Measurements from ENCODE around the gene PHF23. TPM values are rescaled to one million over a fixed set of nuclear protein-coding genes. Genes with fewer than 3 reads are reported as not detected.

Gene PHF23
- total RNA-seq, 3 donors from 2014 or later: 22.1 to 40.4 (median 37.7) TPM

GRCh38 chr17:7282752-7283321, 43.6 kb upstream of the PHF23 start:
- H3K27me3 ChIP-seq: no peaks in the 10 kb centered on the region
- peak overlapping the region in 2 of 3 donors; percentile 42 to 67 for H3K4me3 ChIP-seq
- peaks cover 5 to 11% of the 10 kb centered on the region in 2 donors for H3K4me1 ChIP-seq
- H3K27ac ChIP-seq: no peak overlapping the region
- H3K9me3 ChIP-seq: no peaks in the 10 kb centered on the region
- intact Hi-C loops (cut with DNase I; ENCODE audit: low total_unique reads): no loop called here
- no peaks in the 10 kb centered on the region for H3K36me3 ChIP-seq
- no peak for TF ChIP-seq POLR2AphosphoS5 (IDR thresholded peaks at IDR 0.05)
- TF ChIP-seq CTCF (IDR thresholded peaks at IDR 0.05): no peak
- TF ChIP-seq POLR2A (IDR thresholded peaks at IDR 0.05): no peak
- no peak for DNase-seq (ENCODE audit: low spot score in 2 of 2)

- no peak for DNase-seq (ENCODE audit: low spot score in 2 of 2)
- peaks cover 5 to 11% of the 10 kb centered on the region in 2 donors for H3K4me1 ChIP-seq
- H3K9me3 ChIP-seq: no peaks in the 10 kb centered on the region
- intact Hi-C loops (cut with DNase I; ENCODE audit: low total_unique reads): loop anchor here (2.0 kb wide), 2 partner anchors 13 to 79 kb away; partner anchors contain the start of gene YBX2
- peak overlapping the region; percentile 42 to 67 (median 52) for H3K4me3 ChIP-seq
- TF ChIP-seq POLR2A (IDR thresholded peaks at IDR 0.05) (no peak), CTCF (IDR thresholded peaks at IDR 0.05) (no peak), POLR2AphosphoS5 (IDR thresholded peaks at IDR 0.05) (peak in 1 of 3 donors; percentile 13)
- H3K36me3 ChIP-seq: no peaks in the 10 kb centered on the region
- peak overlapping the region; percentile 39 to 80 for H3K27ac ChIP-seq
- no peaks in the 10 kb centered on the region for H3K27me3 ChIP-seq
Observed at GRCh38 chr17:7281953-7282751, 42.9 kb upstream of the PHF23 start.

- peak; percentile 91 to 93 for DNase-seq (ENCODE audit: low spot score in 2 of 2)
- Histone ChIP-seq H3K36me3 (no peaks in the 10 kb centered on the region), H3K9me3 (no peaks in the 10 kb centered on the region), H3K4me3 (peak within 1 kb of the TSS; percentile 42 to 67 (median 52)), H3K27ac (peak within 1 kb of the TSS; percentile 80 to 88), H3K27me3 (no peaks in the 10 kb centered on the region), H3K4me1 (peaks cover 5 to 11% of the 10 kb centered on the region in 2 donors)
- no peak for TF ChIP-seq CTCF (IDR thresholded peaks at IDR 0.05)
- TF ChIP-seq POLR2A (IDR thresholded peaks at IDR 0.05): no peak
- intact Hi-C loops (cut with DNase I; ENCODE audit: low total_unique reads): loop anchor here (2.0 kb wide), 2 partner anchors 13 to 79 kb away; partner anchors contain the start of gene YBX2
Observed at GRCh38 chr17:7281074-7281952, 42.1 kb upstream of the PHF23 start, which contains the start of gene SLC2A4. TSS of gene SLC2A4 (plus strand) at chr17:7281718. CDS start at chr17:7281935, 217 bp downstream.

GRCh38 chr17:7280519-7281073, 41.3 kb upstream of the PHF23 start:
- TF ChIP-seq POLR2A (IDR thresholded peaks at IDR 0.05) (no peak), CTCF (IDR thresholded peaks at IDR 0.05) (peak; percentile 94 to 97 (median 97)), POLR2AphosphoS5 (IDR thresholded peaks at IDR 0.05) (peak in 2 of 3 donors; percentile 14 to 42)
- Histone ChIP-seq H3K27me3 (no peaks in the 10 kb centered on the region), H3K4me3 (peak overlapping the region; percentile 42 to 67 (median 52)), H3K27ac (peak overlapping the region; percentile 80 to 88), H3K4me1 (peaks cover 5 to 11% of the 10 kb centered on the region in 2 donors), H3K9me3 (no peaks in the 10 kb centered on the region), H3K36me3 (no peaks in the 10 kb centered on the region)
- DNase-seq (ENCODE audit: low spot score in 2 of 2): peak; percentile 73 to 82
- intact Hi-C loops (cut with DNase I; ENCODE audit: low total_unique reads): loop anchor here (2.0 kb wide), 2 partner anchors 14 to 78 kb away; partner anchors contain the start of gene YBX2
